Inflammatory macrophage (primary cell): ENCODE data around the gene SCN4B.
"Not testable (repeated sequence)": the region's sequence is repeated elsewhere in the genome, so short reads cannot be mapped to it uniquely, and the experiment has no call there.

Experiments used
- DNase-seq, 2 donors: peaks; one replicate each; pipeline ENCODE4 v3.0.0-alpha.2; 2020 to 2022
- total RNA-seq, 18 experiments: gene quantifications; one replicate each; lab custom pipeline; 2026; ENCODE audit warnings: mixed read lengths in 6 of 18, inconsistent platforms in 2 of 18; lab: John Stamatoyannopoulos, UW

SCN4B gene, protein sequence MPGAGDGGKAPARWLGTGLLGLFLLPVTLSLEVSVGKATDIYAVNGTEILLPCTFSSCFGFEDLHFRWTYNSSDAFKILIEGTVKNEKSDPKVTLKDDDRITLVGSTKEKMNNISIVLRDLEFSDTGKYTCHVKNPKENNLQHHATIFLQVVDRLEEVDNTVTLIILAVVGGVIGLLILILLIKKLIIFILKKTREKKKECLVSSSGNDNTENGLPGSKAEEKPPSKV
- 0.06 to 0.71 (median 0.35) reads per million in 18 experiments for total RNA-seq

DNA sequence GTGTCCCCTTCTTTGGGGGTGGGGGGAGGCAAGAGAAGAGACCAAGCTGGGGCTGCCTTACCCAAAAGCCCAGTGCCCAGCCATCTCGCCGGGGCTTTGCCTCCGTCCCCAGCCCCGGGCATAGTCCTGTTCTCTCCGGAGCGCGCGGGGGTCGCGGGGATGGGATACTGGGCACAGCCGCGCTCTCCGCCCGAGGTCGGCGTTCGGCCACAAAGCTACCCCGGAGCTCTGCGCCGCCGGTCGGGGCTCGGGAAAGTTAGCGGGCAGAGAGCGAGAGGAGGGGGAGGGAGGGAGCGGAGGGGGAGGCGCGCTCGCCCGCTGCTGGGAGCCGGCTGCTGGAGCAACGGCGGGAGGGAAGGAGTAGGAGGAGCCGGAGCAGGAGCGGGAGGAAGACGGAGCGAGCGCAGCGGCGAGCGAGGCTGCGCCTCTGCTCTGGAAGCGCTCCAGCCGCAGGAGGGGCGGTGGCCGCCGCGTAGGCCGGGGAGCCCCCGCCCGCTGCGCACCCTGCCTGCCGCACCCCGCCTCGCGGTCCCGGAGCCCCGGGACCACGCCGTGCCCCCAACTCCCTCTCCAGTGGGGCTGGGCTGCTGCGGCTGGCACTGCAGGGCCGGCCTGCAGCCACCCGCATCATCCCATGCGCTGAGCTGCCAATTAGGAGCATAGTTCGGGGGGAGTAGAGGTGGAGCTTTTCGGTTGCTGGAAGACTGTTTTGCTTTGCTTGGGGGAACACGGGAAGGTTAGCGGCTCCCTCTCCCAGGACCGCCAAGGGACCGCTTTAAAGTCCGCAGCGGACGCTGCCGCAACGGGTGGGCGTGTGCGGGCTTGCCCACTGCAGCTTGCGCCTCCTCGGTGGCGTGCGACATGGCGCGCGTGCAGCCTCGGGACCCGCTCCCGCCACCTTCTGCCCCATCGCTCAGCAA is at the start of gene SCN4B:
Gene SCN4B, minus strand, starts transcription at position 272 of the 920 bp plus-strand sequence. Its CDS starts 150 bp downstream, at position 122.
- DNase-seq: peak; percentile 14 to 37

DNA sequence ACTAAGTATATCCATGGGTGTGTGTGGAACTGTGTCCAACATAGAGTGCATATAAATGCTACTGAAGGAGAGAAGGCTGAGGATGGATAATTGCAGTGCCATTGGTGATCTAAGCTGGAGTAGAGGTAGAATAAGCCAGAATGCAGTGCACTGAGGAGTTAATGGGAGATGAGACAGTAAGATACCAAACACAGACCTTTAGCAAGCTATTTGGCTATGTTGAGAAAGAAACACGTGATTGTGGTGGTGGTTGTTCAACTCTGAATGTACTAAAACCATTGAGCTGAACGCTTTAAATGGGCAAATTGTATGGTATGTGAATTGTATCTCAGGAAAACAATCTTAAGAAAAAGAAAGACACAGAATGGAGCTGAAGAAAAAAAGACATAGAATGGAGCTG is 49.3 kb upstream of the SCN4B start:
- DNase-seq: no peak

DNA sequence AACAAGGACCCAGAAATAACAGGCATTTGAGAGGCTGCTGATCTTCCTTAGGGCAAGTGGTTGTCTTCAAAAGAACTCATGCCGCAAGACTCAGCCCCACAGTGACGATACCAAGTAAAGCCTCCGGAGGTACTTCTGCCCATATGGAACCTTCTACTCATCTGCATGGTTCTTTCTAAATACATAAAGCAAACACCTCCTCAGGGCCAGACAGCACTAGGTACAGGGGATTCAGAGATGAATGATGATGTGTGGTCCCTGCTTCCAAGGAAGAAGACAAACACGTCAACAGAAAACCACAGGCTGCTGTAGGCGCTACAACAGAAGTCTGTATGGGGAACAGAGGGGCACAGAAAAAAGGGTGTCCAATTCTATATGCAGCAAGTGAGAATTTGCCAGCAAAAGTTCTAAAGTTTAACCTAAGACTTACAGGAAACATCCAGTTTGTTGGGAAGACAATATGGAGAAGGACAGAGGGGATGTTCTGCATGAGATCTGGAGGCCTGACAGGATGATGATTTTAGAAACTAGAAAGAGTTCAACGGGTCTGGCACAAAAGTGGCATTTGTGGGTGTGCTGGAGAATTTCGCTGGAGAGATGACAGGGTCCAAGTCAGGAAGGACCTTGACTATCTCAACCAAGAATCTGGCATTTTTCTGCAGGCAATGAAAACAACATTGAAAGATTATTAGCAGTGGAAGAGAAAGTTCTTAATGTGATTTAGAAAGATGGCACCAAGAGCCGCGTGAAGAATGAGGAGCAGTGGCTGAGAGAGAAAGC is 48.5 kb upstream of the SCN4B start:
- DNase-seq: no peak

DNA sequence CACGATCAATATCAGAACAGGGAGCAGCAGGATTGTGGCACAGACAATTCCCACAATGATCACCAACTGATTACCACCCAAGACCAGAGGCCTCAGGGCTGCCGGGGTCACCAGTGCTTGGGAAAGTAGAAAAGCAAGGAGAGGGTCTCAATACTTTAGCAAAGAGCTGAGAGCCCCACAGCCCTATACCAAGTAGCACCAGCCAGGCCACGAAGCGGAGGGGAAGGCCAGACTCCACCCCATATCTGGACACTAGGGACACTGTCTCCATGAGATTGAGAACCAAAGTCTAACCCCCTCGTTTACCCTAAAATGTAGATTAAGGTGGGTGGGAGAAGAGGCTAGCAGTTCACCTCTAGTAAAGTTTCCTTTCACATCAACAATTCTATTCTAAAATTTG is 47.9 kb upstream of the SCN4B start:
- no peak for DNase-seq

DNA sequence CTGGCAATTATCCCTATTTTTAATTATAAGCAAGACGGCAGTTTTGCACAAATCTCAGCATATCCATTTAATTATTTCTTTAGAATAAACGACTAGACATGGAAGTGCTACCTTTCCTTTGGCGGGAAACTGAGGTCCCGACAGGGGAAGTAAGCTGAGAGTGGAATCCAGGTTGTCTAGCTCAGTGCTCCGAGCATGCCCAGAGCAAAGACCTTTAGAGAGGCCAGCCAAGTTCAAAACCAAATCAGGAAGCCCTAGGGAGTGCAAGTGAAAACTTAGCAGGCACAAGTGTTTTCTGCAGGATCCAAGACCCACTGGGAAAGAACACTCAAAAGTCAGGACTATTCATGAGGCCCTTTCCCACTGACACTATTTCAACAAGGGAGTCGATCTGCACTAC is 46.5 kb upstream of the SCN4B start:
- DNase-seq: no peak

DNA sequence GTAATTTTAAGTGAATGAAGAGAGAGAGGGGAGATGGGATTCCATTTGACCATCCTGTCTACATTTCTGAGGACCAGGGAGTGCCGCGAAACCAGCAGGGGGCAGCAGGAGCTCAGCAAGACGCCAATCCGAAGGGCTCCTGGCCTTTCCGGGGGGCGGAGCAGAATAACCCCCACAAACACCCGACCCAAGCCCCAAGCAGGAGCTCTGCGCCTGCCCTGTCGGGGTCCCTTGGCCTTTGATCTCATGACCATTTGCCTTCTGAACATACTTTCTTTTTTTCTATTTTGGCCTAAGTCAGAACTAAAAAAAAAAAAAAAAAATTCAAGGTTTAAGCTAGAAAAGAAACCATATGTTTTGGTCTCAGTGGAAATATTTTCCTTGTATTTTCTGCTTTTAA is 45.7 kb upstream of the SCN4B start:
- peak; percentile 76 to 79 for DNase-seq

DNA sequence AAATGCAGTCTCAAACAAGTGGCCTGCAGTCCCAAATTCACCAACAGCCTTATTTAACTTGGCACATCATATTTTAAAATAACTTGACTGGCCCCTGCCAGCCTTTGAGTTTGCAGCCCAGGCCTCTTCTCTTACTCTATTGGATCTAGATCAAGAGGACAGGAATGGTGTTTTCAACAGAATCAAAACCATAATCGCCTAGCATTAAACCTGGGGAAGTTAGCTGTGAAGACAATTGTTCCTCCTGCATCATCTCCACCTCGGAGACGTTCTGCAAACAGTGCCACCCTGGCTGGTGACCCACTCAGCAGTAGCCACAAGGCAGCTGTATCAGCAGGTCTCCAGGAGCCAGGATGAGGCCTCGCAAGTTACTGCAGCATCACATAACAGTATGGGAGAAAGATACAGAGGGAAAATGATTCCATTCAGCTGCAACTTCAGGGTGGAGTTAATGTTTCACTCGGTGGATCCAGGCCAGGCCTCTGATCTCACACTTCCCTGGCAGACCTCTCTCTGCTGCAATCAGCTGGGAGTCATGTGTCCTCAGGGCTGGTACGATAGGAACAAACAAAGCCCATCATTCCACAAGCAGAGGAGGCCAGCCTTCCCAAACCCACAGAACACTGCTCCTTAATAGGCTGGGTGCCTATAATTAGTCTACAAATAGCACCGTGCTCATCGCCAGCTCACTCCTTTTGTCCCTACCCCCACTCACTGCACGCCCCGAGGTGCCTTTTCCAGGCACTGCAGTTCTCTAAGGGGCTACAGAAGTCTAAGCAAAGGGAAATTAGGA is 42.4 kb upstream of the SCN4B start:
- peak in 1 of 2 donors; percentile 59 for DNase-seq

DNA sequence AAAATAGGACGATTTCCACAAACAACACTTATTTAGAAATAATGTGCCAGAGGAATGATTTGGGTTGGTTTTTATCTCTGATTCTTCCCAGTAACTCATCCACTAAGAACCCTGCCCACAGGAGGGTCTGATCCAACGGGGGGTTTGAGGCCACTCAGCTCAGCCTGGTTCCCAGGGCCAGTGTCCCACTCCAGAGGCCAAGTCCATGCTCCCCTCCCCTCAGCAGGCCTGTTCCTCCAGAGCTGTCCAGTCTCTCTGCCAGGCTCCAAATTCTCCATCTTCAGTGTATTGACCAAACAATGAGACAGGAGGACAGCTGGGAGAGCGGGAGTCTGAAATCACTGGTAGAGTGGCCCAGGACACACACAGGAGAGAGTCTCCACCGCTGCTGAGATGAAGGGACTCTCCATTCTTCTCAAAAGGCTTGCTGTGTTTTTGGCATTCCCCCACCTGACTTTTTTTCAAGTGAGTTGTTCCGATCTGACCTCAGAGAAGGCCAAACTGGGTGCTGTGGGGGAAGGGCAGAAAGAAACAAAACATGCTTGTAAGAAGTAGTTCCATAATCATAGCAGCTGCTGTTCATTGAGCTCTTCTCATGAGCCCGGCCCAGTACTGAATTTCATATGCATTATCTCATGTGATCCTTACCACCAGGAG is 41.4 kb upstream of the SCN4B start:
- no peak for DNase-seq

DNA sequence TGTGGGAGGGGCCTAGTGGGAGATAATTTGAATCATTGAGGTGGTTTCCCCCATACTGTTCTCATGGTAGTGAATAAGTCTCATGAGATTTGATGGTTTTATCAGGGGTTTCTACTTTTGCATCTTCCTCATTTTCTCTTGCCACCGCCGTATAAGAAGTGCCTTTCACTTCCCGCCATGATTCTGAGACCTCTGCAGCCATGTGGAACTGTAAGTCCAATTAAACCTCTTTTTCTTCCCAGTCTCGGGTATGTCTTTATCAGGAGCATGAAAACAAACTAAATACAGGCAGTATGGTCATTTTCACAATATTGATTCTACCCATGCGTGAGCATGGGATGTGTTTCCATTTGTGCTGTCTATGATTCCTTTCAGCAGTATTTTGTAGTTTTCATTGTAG is 40.2 kb upstream of the SCN4B start:
- DNase-seq: not testable (repeated sequence)

DNA sequence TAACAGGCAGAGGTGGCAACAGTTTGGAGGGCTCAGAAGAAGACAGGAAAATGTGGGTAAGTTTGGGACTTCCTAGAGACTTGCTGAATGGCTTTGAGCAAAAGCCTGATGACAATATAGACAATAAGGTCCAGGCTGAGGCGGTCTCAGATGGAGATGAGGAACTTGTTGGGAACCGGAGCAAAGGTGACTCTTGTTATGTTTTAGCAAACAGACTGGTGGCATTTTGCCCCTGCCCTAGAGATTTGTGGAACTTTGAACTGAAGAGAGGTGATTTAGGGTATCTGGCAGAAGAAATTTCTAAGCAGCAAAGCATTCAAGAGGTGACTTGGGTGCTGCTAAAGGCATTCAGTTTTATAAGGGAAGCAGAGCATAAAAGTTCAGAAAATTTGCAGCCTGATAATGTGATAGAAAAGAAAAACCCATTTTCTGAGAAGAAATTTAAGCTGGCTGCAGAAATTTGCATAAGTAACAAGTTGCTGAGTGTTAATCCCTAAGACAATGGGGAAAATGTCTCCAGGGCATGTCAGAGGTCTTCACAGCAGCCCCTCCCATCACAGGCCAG is 38.4 kb upstream of the SCN4B start:
- DNase-seq: not testable (repeated sequence)

DNA sequence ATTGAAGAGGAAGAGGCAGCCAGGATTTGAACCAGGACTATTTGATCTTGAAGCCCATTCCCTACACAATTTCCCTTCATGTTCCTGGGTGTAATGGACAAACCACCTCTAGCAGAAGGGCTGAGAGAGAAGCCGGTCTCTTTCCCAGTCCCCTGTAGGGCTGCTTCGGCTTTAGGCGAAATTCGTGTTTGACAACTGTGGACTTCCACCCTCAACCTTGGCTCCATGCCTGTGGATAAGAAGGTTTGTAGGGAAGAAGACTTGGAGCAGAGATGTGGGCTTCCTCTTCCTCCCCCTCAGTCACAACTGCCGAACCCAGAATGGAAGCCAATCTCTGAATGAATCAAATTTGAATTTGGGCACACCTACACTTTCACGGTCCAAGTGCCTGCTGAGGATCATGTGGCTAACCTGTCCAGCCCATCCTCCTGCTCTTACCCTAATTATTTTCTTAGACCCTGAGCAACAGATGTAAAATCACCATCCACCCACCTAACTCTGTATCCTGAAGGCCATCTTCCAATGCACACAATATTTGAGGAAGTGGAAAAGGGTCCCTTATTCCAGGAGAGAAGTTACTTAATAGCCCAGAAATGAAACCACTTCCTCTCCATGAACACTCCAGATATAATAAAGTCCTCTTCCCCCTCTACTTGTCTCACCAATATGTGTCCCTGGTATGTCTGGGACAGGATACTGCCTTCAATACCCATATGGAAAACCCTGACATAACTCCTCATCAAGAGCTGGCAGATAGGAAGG is 33.9 kb upstream of the SCN4B start:
- DNase-seq: peak; percentile 41 to 70

DNA sequence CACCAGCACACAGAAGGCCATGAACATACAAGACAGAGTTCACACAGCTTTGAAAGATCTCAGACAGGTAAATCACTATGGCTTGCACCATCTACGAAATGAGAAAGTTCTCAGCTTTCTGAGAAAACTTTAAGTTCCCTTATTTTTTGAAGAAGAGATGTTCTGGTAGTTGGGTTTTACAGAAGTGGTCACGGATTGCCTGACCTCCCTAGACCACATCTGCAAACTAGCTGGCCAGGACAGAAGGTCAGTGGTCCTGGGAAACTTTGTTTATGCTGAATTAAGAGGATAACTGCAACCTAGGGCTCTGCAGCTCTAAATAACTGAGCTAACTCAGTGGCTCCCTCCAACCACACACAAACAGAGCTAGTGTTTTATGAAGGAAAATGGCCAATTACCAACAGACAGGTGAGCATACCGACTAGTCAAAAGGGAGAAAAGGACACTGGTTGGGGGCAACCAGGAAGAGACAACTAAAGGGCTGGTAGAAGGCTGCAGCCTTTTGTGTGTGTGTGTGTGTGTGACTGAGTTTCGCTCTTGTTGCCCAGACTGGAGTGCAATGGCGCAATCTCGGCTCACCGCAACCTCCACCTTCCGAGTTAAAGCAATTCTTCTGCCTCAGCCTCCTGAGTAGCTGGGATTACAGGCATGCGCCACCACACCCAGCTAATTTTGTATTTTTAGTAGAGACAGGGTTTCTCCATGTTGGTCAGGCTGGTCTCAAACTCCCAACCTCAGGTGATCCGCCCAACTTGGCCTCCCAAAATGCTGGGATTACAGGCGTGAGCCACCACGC is 32.4 kb upstream of the SCN4B start:
- peak; percentile 70 to 83 for DNase-seq

DNA sequence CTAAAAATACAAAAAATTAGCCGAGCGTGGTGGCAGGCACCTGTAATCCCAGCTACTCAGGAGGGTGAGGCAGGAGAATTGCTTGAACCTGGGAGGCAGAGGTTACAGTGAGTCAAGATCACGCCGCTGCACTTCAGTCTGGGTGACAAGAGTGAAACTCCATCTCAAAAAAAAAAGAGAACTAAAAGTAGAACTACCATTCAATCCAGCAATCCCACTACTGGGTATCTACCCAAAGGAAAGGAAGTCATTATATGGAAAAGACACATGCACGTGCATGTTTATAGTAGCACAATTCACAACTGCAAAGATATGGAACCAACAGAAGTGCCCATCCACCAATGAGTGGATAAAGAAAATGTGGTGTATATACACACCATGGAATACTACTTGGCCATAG is 31.1 kb upstream of the SCN4B start:
- DNase-seq: peak; percentile 56 to 58

DNA sequence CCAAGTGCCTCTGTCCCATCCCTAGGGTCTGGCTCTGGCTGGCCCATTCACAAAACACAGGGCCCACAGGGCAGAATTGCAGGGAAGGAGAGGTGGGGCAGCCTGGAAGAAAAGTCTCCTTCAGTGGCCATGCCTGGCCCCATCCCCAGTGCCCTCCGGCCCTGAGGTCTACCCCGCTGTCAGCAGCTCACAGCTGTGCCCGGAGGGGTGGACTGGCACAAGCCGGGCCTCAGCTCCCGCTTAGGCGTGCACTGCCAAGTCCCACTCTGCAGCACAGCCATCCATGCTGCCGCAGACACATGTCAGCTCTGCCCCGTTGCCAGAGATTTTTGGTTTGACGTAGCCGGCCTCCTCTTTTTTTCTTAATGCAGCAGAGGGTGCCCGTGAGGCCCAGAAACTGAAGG is 27.7 kb upstream of the SCN4B start:
- DNase-seq: peak in 1 of 2 donors; percentile 24

DNA sequence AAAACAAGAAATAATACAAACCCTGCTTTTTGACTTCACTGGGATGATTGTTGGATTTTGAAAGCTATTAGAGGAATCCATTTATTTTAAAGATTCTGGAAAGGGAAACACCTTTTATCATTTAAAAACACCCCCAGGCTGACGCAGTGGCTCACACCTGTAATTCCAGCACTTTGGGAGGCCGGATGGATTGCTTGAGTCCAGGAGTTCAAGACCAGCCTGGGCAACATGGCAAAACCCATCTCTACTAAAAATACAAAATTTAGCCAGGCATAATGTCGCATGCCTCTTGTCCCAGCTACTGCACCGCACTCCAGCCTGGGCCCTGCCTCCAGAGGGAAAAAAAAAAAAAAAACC is 24.1 kb upstream of the SCN4B start:
- DNase-seq: no peak

DNA sequence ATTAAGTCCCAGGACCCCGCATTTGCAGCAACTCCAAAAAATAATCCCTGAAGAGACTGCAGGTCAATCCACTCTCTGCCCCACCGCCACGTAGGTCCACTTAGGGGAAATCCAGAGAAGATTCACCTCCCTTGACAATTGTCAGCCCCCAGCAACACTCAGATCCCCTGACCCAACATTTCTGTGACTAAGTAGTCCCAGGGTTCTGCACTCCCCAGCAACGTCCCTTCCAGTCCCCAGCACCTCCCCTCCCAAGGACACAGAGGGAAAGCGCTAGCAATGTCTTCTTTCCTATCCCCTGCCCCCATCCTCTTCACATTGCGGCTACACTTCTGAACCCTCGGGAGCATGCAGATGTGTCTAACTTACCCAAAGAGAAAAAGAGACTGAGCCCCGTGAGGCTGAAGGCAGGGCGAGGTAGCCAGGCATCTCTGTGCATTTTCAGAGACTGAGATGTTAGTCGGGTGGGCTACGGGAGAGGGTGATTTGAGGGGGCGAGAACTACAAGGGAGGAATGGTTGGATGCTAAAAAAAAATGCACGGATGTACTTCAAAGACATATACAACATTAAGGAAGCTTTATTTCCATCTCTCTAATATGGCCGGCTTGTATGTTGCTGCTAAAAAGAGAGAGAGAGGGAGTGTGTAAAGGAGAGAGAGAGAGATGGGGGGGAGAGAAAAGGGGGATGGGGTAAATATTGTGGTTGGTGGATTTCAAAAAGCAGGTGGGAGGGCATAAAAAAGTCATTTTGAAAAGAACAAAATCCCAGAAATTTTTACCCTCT is 23.6 kb upstream of the SCN4B start, which contains the start of gene SCN2B:
Gene SCN2B, minus strand, starts transcription at position 647 of the 785 bp plus-strand sequence. Its CDS starts 208 bp downstream, at position 439.
- DNase-seq: no peak

DNA sequence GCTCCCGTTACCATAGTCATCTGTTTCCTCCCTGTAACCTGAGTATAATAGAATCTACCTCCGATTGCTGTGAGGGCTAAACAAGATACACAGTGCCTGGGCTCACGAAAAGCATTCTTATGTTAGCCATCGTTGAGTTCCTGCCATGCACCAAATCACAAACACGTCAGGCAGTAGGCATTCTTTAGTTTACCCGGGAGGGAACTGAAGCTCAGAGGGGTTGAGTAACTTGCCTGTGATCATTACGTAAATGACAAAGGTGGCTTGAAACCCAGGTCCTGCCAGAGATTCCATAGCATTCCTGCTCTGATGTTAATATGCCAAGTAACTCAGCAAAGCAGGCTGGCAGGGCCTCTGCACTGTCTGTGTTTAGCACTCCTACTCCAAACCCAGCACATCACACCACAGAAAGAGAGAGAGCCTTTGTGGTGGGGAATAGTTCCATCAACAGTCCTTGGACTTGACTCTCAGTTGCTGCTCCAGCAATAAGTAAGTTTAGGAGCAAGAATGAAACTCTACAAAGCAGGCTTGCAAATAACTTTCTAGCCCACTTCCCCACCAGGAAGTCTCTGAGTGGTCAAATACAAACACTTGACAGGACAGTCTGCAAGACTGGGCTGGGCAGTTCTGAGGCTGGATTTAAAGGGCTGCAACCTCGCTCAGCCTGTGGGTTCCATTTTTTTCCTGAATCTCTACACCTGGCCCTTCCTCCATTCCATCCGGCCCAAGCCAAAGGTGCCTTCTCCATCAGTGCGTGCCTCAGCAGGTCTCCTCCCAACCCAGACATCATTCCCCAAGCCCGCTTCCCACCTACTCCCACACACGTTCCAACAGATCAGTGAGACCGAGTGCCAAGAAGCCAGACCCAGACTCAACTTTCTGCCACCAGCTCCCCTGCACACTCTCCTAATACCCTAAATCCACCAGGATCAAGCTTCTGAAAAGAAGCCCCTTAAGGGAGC is 22.7 kb upstream of the SCN4B start:
- DNase-seq: peak; percentile 20 to 22
